ENCODE results near the gene SPNS3. TPM values are rescaled to one million over a fixed set of nuclear protein-coding genes. Genes with fewer than 3 reads are reported as not detected.

Gene SPNS3
- total and polyA plus RNA-seq, 2 of the 4 experiments (the other 2 are of a cell fraction), result 0.18 TPM; not detected in 1

GRCh38 chr17:4487820-4488716 lies 54.3 kb downstream of the SPNS3 start:
- Histone ChIP-seq H2AK9ac (replicated peaks; ENCODE audit: low read depth, low read length, poor library complexity) (no peak overlapping the region), H3K23ac (ENCODE audit: low read depth, low read length) (no peak overlapping the region), H3K4me1 (ENCODE audit: control insufficient read depth, insufficient read depth, low read length) (no peaks in the 10 kb centered on the region), H3K18ac (ENCODE audit: low read depth, low read length) (no peak overlapping the region), H2BK20ac (ENCODE audit: low read depth, low read length) (no peak overlapping the region), H3K27ac (ENCODE audit: insufficient read depth, low read length) (no peak overlapping the region), H2AK5ac (ENCODE audit: low read depth, low read length) (no peak overlapping the region), H4K5ac (ENCODE audit: low read depth, low read length) (no peak overlapping the region), H2BK120ac (ENCODE audit: low read depth, low read length) (no peak overlapping the region), H4K8ac (ENCODE audit: low read depth in 2 of 2, low read length in 2 of 2) (no peak overlapping the region), H4K91ac (ENCODE audit: insufficient read depth, low read depth, low read length) (no peak overlapping the region), H3K9me3 (ENCODE audit: control insufficient read depth, insufficient read depth, low read length) (no peaks in the 10 kb centered on the region), H3K9ac (ENCODE audit: low read depth, low read length) (no peak overlapping the region), H3K4me3 (ENCODE audit: insufficient read depth, low read depth, low read length) (no peak overlapping the region), H3K14ac (replicated peaks; ENCODE audit: low read depth, low read length) (no peak overlapping the region), H4K20me1 (ENCODE audit: insufficient read depth, low read length) (no peaks in the 10 kb centered on the region; the same call in 1 of the 2 replicates), H3K4me2 (ENCODE audit: low read depth, low read length) (no peak overlapping the region), H3K56ac (ENCODE audit: extremely low read depth, insufficient read depth, low read length) (no peak overlapping the region), H2BK5ac (ENCODE audit: low read depth, low read length, poor library complexity, severe bottlenecking) (no peak overlapping the region), H2AFZ (replicated peaks; ENCODE audit: low read length, poor library complexity) (no peak overlapping the region), H3K36me3 (ENCODE audit: control insufficient read depth, insufficient read depth, low read length) (no peaks in the 10 kb centered on the region), H3K79me1 (ENCODE audit: low read depth in 1 of 2, low read length in 2 of 2) (no peaks in the 10 kb centered on the region), H2BK15ac (ENCODE audit: low read depth, low read length) (no peak overlapping the region), H3K9me1 (ENCODE audit: insufficient read depth, low read length) (no peaks in the 10 kb centered on the region), H3K27me3 (ENCODE audit: control insufficient read depth, insufficient read depth, low read length) (peaks cover 13% of the 10 kb centered on the region; the same call in 1 of the 2 replicates), H3K4ac (ENCODE audit: low read depth, low read length) (no peak overlapping the region)
- CTCF ChIA-PET, result no interaction called here
- dilution Hi-C loops (cut with HindIII; ENCODE audit: low sequenced_read_pairs, unreplicated experiment) (no loop called here), in situ Hi-C loops (cut with MboI; ENCODE audit: low sequenced_read_pairs) (no loop called here), intact Hi-C loops (cut with micrococcal nuclease) (no loop called here)
- DNase-seq, result no peak
- ATAC-seq (ENCODE audit: low read depth), result no peak
- POLR2A ChIA-PET (ENCODE audit: unreplicated experiment), result no interaction called here
- BruUV-seq (replicated peaks), result no TSS peak
- no peak for TF ChIP-seq MAZ (IDR thresholded peaks at IDR 0.05; ENCODE audit: borderline replicate concordance, low read depth, low read length)
- TF ChIP-seq BHLHE40 (IDR thresholded peaks at IDR 0.05; ENCODE audit: low read depth, low read length), result no peak
- TF ChIP-seq RFX5 (IDR thresholded peaks at IDR 0.05; ENCODE audit: low read depth, low read length), result no peak
- TF ChIP-seq CHD1 (IDR thresholded peaks at IDR 0.05; ENCODE audit: low read depth, low read length), result no peak
- TF ChIP-seq NFE2L2 (IDR thresholded peaks at IDR 0.05; ENCODE audit: low read depth, low read length), result no peak
- WGBS, 2 experiments (ENCODE audit: extremely low coverage in 2 of 2, insufficient read length in 1 of 2), result 67% methylated on average over 6 of the region's 24 CpGs; no CpG with 5 or more reads in 1 of the 2 experiments

All from IMR-90 (cell line).